C4-2B (cell line): ENCODE data around the gene SRRM3.
"Not testable (repeated sequence)": the region's sequence is repeated elsewhere in the genome, so short reads cannot be mapped to it uniquely, and the experiment has no call there.

Experiments
- H3K27ac ChIP-seq: fragments of 450-650 bp; 2 replicates; pipeline ENCODE4 v1.5.1; 2017
- ZFX ChIP-seq: fragments of 450-650 bp; IDR thresholded peaks from 2 replicates; pipeline ENCODE4 v1.6.1; 2017
- TF ChIP-seq, protein P1 (sequence below): fragments of 450-650 bp; conservative IDR thresholded peaks from 2 replicates; pipeline ENCODE4 v1.5.1; 2017; ENCODE audit warnings: mild to moderate bottlenecking

Gene SRRM3

DNA sequence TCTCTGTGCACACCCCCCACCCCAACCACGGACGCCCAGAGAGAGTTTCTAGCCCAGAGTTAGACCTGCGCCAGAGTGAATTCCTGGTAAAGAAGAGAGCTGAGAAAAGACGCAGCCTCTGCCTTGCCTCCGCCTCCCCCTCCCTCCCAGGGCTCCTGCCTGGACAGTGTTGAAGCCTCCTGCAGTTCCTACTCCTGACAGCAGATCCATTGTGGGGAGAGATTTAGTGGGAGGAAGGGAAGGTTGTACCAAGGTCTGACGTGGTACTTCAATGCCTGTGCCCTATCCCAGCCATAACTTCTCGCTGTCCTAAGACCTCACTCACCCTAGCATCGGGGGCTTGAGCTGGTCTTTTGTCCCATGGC lies 952 bp downstream of the SRRM3 start:
- TF ChIP-seq, protein P1, sequence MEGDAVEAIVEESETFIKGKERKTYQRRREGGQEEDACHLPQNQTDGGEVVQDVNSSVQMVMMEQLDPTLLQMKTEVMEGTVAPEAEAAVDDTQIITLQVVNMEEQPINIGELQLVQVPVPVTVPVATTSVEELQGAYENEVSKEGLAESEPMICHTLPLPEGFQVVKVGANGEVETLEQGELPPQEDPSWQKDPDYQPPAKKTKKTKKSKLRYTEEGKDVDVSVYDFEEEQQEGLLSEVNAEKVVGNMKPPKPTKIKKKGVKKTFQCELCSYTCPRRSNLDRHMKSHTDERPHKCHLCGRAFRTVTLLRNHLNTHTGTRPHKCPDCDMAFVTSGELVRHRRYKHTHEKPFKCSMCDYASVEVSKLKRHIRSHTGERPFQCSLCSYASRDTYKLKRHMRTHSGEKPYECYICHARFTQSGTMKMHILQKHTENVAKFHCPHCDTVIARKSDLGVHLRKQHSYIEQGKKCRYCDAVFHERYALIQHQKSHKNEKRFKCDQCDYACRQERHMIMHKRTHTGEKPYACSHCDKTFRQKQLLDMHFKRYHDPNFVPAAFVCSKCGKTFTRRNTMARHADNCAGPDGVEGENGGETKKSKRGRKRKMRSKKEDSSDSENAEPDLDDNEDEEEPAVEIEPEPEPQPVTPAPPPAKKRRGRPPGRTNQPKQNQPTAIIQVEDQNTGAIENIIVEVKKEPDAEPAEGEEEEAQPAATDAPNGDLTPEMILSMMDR, result no peak
- no peak for TF ChIP-seq ZFX
- H3K27ac ChIP-seq, result no peak overlapping the region

DNA sequence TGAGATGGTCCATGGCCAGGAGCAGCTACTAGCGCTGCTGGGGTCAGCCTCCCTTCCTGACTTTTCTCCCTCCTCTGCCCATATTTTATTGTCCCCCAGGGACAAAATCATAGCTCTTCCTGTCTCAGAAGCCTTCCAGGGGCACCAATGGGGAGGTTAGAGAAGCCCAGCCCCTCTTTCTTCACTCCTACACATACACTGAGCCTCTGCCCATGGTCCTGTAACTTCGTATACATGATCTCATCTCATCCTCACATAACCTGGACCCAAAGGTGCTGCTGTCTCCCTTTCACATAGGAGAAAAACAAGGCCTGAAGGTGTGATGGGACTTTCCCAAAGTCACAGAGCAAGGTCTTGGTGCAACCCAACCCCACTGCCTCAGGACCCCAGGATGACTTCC lies 2.5 kb downstream of the SRRM3 start:
- TF ChIP-seq ZFX, result no peak; the same call in 1 of the 2 replicates
- TF ChIP-seq, protein P1, result no peak
- H3K27ac ChIP-seq, result no peak overlapping the region

DNA sequence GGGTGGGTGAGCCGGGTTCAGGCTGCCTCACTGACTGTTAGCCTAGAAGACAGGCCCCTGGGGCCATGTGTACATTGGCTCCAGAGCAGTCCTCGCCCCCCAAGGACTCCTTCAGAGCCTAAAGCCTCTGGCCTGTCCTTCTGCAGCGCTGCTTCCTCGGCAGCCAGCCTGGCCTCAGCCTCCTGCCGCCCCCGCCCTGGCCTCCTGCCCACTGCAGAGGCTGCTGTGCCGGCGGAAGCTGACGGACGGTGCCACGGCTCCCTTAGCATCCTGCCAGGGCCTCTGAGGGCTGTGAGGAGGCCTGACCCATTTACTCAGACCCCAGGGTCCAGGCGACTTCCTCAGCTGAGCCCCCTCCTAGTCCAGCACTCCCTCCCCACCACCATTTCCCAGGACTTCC lies 4.9 kb downstream of the SRRM3 start:
- no peak overlapping the region for H3K27ac ChIP-seq
- no peak for TF ChIP-seq ZFX
- TF ChIP-seq, protein P1, result no peak

DNA sequence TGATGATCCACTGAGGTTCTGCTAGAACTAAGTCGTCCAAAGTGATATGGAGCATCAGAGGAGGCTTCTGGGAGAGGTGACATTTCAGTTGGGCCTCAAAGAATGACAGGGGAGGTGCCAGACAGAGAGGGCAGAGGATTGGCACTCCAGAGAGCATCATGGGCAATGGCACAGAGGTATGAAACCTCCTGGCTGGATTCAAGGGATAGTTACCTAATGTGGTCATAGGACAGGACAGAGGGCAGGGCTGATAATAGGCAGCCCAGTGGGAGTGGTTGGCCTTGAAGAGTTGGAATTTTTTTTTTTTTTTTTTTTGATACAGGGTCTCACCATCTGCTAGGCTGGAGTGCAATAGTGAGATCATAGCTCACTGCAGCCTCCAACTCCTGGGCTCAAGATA lies 7.6 kb downstream of the SRRM3 start:
- no peak overlapping the region for H3K27ac ChIP-seq
- no peak for TF ChIP-seq ZFX
- TF ChIP-seq, protein P1, result no peak

DNA sequence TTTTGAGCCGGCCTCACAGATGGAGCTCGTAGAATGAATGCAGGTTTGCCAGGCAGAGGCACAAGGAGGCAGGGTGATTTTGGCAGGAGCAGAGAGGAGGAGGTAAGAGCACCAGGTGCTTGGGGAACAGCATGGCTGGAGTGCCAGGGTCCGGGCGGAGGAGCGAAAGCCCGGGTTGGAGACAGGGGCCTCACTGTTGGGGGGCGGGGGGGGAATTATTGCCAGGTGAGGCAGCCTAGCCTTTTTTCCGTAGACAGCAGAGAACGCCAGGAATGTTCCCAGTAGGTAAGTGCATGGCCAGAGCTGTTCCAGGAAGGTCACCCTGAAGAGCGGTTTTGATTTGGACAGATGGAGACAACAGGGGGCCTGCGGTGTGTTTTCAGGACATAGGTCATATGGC lies 9.5 kb downstream of the SRRM3 start:
- TF ChIP-seq, protein P1, result no peak
- TF ChIP-seq ZFX, result no peak
- no peak overlapping the region for H3K27ac ChIP-seq

DNA sequence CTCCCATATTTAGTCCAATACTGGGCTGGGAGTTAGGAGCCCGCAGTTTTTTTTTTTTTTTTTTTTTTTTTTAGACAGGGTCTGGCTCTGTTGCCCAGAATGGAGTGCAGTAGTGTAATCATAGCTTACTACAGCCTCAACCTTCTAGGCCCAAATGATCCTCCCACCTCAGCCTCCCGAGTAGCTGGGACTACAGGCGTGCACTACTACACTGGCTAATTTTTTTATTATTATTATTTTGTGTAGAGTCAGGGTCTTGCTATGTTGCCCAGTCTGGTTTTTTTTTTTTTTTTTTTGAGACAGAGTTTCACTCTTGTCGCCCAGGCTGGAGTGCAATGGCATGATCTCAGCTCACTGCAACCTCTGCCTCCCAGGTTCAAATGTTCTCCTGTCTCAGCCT lies 13.7 kb downstream of the SRRM3 start:
- not testable (repeated sequence) for H3K27ac ChIP-seq

DNA sequence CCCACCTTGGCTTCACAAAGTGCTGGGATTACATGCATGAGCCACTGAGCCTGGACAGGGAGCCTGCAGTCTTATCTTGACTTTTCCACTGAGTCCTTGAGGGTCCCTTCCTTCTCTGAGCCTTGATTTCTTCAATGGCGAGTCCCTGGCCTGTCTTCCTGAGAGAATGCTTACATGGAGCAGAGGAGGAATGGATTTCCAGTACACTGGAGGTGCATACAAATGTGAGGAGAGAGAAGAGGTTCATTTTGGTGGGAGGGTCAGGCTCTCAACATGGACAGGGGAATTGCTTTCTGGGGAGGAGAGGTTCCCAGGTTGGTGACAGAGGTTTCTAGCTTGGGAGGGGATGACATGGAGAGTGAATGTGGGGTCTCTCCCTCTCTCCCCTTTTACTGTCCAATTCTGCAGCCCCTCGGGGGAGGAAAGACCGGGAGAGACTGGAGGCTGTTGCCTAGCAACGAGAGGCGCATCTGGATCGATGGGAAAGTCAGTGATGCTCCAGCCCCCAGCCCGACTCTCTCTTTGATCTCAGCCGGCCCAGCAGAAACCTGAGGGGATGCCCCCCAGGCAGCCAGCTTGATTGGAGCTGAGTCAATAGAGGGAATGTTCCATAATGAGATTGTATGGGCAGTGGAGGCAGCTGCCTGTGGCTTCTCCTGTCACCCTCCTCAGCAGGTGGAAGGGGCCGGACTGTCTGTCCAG lies 14.8 kb downstream of the SRRM3 start:
- H3K27ac ChIP-seq, result no peak overlapping the region
- TF ChIP-seq, protein P1, result no peak
- no peak for TF ChIP-seq ZFX

DNA sequence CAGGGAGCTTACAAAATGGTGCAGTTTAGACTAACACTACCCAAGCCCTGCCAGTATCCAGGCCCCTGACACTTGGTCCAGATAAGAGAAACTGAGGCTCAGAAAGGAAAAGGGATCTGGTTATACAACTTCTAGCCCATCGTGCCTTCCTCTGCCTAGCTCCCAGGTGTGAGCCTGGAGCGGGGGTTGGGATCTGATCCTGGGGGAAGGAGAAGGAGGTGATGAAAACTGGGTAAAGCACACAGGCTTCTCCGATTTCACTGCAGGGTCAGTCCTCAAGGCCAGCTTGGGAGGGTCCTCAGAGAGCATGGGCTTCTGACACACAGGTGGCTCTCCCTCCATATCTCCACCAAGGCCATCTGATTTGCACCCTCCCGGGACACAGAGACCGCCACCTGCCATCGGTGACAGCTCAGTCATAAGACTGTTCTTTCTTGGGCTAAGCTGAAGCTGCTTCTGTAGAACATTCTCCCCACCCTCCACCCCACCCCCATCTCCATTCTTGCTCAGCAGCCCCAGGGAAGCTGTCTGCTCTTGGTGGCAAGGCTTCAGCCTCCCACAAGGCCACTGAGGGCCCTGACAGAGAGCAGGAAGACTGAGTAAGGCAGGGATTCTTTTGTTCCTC lies 16.4 kb downstream of the SRRM3 start:
- no peak for TF ChIP-seq ZFX
- TF ChIP-seq, protein P1, result no peak

More for the DNA sequence above, 16.4 kb downstream of the SRRM3 start:
- no peak overlapping the region for H3K27ac ChIP-seq
